Gastrocnemius medialis (tissue), 4 donors: ENCODE data around the gene ATP6V0E1. TPM values are rescaled to one million over a fixed set of nuclear protein-coding genes. Genes with fewer than 3 reads are reported as not detected.

Experiments used
- ATAC-seq, 2 donors: fragments of 150-250 bp; one replicate each; pipeline ENCODE4 v1.9.1; 2016
- DNase-seq, 2 donors: peaks; one replicate each; pipeline ENCODE4 v3.0.0-alpha.2; 2019
- H3K27ac ChIP-seq, 4 donors: fragments of 200-600 bp; sonication (generic); 1 replicate in 1 of 4; 2 replicates in 3 of 4; pipeline ENCODE4 v1.5.1; 2016 to 2018; ENCODE audit warnings: mild to moderate bottlenecking in 2 of 4, moderate library complexity in 1 of 4
- H3K27me3 ChIP-seq, 3 donors: fragments of 200-600 bp; sonication (generic) in 2 of 3; 1 replicate in 1 of 3; 2 replicates in 2 of 3; pipeline versions ENCODE4 v1.5.1 to v1.6.0; 2016 to 2019; ENCODE audit warnings: mild to moderate bottlenecking in 1 of 3, moderate library complexity in 1 of 3
- H3K36me3 ChIP-seq, 2 donors: fragments of 200-600 bp; sonication (generic) in 1 of 2; one replicate each; pipeline ENCODE4 v1.5.1; 2017 to 2018
- H3K4me1 ChIP-seq, 2 donors: fragments of 200-600 bp; sonication (generic) in 1 of 2; one replicate each; pipeline ENCODE4 v1.5.1; 2016 to 2017; ENCODE audit warnings: mild to moderate bottlenecking in 2 of 2
- H3K4me3 ChIP-seq, 4 donors: fragments of 200-600 bp; sonication (generic) in 3 of 4; 1 replicate in 1 of 4; 2 replicates in 3 of 4; pipeline ENCODE4 v1.5.1; 2016 to 2019; ENCODE audit warnings: mild to moderate bottlenecking in 2 of 4
- H3K9me3 ChIP-seq, 3 donors: fragments of 200-600 bp; sonication (generic) in 2 of 3; 1 replicate in 1 of 3; 2 replicates in 2 of 3; pipeline ENCODE4 v1.5.1; 2016 to 2019
- CTCF ChIP-seq, 5 experiments: fragments of 450-650 bp in 3 of 5; fragments of 200-600 bp in 2 of 5; sonication (generic) in 2 of 5; IDR thresholded peaks in 4 of 5; conservative IDR thresholded peaks in 1 of 5; 1 replicate in 4 of 5; 2 replicates in 1 of 5; pipeline ENCODE4 v1.5.1; 2016 to 2019; ENCODE audit warnings: antibody characterized with exemption in 5 of 5, mild to moderate bottlenecking in 3 of 5, moderate library complexity in 3 of 5
- POLR2A ChIP-seq, 2 donors: fragments of 450-650 bp; IDR thresholded peaks; one replicate each; pipeline ENCODE4 v1.6.1; 2017; ENCODE audit warnings: antibody characterized with exemption in 2 of 2, mild to moderate bottlenecking in 2 of 2, moderate library complexity in 2 of 2
- in situ Hi-C, 4 donors: fragments of 200-750 bp; cut with MboI; loops; one replicate each; pipeline versions ENCODE4 v1.15.0 to v1.8.0; 2017; ENCODE audit warnings: low sequenced_read_pairs in 4 of 4
- intact Hi-C: fragments of 100-400 bp; cut with DNase I; formaldehyde crosslinking; loops from one replicate; pipeline ENCODE4 v1.15.1; 2023; ENCODE audit warnings: low total_unique reads
- total RNA-seq, 4 donors: library from RNA; depleted of rRNA; stranded (reverse); fragments of >200 nt; gene quantifications; one replicate each; pipeline versions ENCODE4 v1.1.0 to v1.2.3, GENCODE V29; 2016

ATP6V0E1 gene
- total RNA-seq, 4 donors from 2014 or later, result 101 to 183 (median 164) TPM

GRCh38 chr5:172985596-172985995, 2.0 kb downstream of the ATP6V0E1 start:
- Histone ChIP-seq H3K9me3 (no peaks in the 10 kb centered on the region), H3K36me3 (peaks cover 0 to 29% of the 10 kb centered on the region in 2 donors), H3K4me1 (peaks cover 8 to 23% of the 10 kb centered on the region in 2 donors), H3K27ac (peak overlapping the region; percentile 95 to 98 (median 96)), H3K27me3 (no peaks in the 10 kb centered on the region), H3K4me3 (peak overlapping the region in 3 of 4 donors; percentile 10 to 83 (median 26))
- intact Hi-C loops, result loop anchor here (2.0 to 5.0 kb wide), 2 partner anchors 17 to 37 kb away; no protein-coding TSS in a partner anchor
- ATAC-seq, result no peak
- no peak for DNase-seq
- in situ Hi-C loops, result loop anchor here in 3 of 4 donors (10.0 to 25.0 kb wide), 3 partner anchors 69 to 159 kb away; partner anchors contain the start of genes BNIP1 (in 3 of the 3) and CREBRF (in 3 of the 3)
- TF ChIP-seq POLR2A (IDR thresholded peaks at IDR 0.05) (no peak), CTCF (IDR thresholded peaks at IDR 0.05 in 4 of 5, conservative IDR thresholded peaks at IDR 0.05 in 1 of 5) (no peak)

- Histone ChIP-seq H3K4me3 (no peak overlapping the region), H3K27ac (no peak overlapping the region), H3K9me3 (no peaks in the 10 kb centered on the region), H3K4me1 (peaks cover 8 to 23% of the 10 kb centered on the region in 2 donors), H3K36me3 (peaks cover 0 to 53% of the 10 kb centered on the region in 2 donors), H3K27me3 (no peaks in the 10 kb centered on the region)
- DNase-seq (no peak), ATAC-seq (no peak)
- no peak for TF ChIP-seq POLR2A (IDR thresholded peaks at IDR 0.05)
- no peak for TF ChIP-seq CTCF (IDR thresholded peaks at IDR 0.05 in 4 of 5, conservative IDR thresholded peaks at IDR 0.05 in 1 of 5)
- intact Hi-C loops (loop anchor here (5.0 kb wide), 1 partner anchor 34 kb away; no protein-coding TSS in a partner anchor), in situ Hi-C loops (loop anchor here in 3 of 4 donors (10.0 to 25.0 kb wide), 3 partner anchors 67 to 157 kb away; partner anchors contain the start of genes BNIP1 (in 3 of the 3) and CREBRF (in 3 of the 3))
These were observed 4.7 kb downstream of the ATP6V0E1 start for GRCh38 chr5:172988276-172988675.

- Histone ChIP-seq H3K4me3 (no peak overlapping the region), H3K36me3 (peaks cover 0 to 69% of the 10 kb centered on the region in 2 donors), H3K4me1 (peaks cover under 1 to 10% of the 10 kb centered on the region in 2 donors), H3K27ac (no peak overlapping the region), H3K27me3 (no peaks in the 10 kb centered on the region), H3K9me3 (no peaks in the 10 kb centered on the region)
- in situ Hi-C loops (loop anchor here in 2 of 4 donors (10.0 to 25.0 kb wide), 2 partner anchors 64 to 147 kb away; partner anchors contain the start of genes BNIP1 (in 1 of the 2) and CREBRF (in 1 of the 2)), intact Hi-C loops (no loop called here)
- ATAC-seq (no peak), DNase-seq (no peak)
- no peak for TF ChIP-seq CTCF (IDR thresholded peaks at IDR 0.05 in 4 of 5, conservative IDR thresholded peaks at IDR 0.05 in 1 of 5)
- no peak for TF ChIP-seq POLR2A (IDR thresholded peaks at IDR 0.05)
These were observed 7.2 kb downstream of the ATP6V0E1 start for GRCh38 chr5:172990776-172991175.

GRCh38 chr5:172994405-172994804, 10.8 kb downstream of the ATP6V0E1 start:
- Histone ChIP-seq H3K27me3 (no peaks in the 10 kb centered on the region), H3K4me1 (peaks cover 3 to 4% of the 10 kb centered on the region in 2 donors), H3K4me3 (no peak overlapping the region), H3K9me3 (no peaks in the 10 kb centered on the region), H3K27ac (no peak overlapping the region), H3K36me3 (peaks cover 0 to 54% of the 10 kb centered on the region in 2 donors)
- ATAC-seq (no peak), DNase-seq (no peak)
- TF ChIP-seq CTCF (IDR thresholded peaks at IDR 0.05 in 4 of 5, conservative IDR thresholded peaks at IDR 0.05 in 1 of 5) (no peak), POLR2A (IDR thresholded peaks at IDR 0.05) (no peak)
- intact Hi-C loops, result no loop called here
- in situ Hi-C loops, result loop anchor here in 2 of 4 donors (10.0 to 25.0 kb wide), 2 partner anchors 60 to 143 kb away; partner anchors contain the start of genes BNIP1 (in 1 of the 2) and CREBRF (in 1 of the 2)
